ENCODE measurements around the gene CEMP1.

CEMP1 gene

DNA sequence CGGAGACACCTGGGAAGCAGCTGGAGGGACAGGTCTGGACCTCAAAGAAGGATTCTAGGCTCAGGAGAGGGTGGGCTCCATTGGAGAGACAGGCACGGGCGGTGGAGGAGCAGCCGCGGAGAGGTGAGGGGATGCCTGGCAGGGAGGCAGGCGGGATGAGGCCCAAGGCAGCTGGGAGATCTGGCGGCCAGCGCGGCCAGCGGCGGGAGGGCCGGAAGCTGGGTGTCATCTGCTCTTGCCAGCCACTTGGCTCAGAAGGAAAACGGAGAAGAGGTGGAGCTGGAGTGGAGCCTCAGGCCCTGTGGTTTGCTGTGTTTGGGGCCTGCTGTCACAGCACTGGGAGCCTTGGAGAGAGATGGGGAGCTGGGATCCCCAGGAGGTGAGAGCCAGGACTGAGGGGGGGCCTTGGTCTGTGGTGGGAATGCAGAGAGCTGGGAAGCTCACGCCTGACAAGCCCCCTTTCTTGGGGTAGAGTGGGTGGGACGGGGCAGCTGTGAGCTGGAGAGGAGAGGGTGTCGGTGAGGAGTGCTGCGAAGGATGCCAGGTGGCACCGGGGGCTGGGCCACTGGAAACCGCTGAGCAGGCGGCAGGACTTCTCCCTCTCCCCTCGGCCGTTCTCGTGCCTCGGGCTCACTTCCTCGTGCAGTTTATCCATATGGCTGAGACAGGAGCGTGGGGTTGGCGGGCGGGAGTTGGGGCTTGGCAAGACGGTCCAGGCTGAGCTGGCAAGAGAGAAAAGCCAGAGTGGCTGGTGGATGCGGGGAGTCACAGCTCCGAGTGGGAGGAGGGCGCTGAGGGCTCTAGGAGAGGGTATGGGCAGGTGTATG, 48.3 kb downstream of the CEMP1 start:
- H3K4me1 Mint-ChIP-seq, result peaks cover 19% of the 10 kb centered on the region
- ATAC-seq (ENCODE audit: low read depth) (no peak), DNase-seq (ENCODE audit: low spot score in 2 of 2) (no peak)
- no peak overlapping the region for H3K4me3 Mint-ChIP-seq
- H3K27me3 Mint-ChIP-seq, result no peaks in the 10 kb centered on the region
- H3K9me3 Mint-ChIP-seq, result no peaks in the 10 kb centered on the region
- peaks cover 2% of the 10 kb centered on the region for H3K36me3 Mint-ChIP-seq
- H3K27ac Mint-ChIP-seq, result peak overlapping the region; percentile 66

DNA sequence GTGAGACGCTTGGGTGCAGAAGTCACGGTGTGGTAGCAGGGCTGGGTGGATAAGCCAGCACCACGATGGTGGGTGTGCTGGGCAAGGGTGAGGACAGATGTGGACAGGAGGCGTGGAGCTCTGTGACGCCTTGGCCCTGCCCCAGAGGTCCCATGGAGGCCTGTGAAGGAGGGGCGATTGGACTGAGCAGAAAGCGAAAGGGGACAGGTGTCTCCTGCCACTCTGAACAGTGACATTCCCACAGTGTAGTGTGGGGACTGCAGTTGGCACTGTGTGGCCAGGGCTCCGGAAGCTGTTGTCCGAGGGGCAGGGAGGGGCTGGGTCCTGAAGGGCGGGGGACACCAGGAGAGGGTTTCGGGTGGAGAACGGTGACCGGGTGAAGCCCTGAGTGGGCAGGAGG, 49.0 kb downstream of the CEMP1 start:
- Mint-ChIP-seq H3K27ac (peak overlapping the region; percentile 66), H3K36me3 (peaks cover 2% of the 10 kb centered on the region), H3K27me3 (no peaks in the 10 kb centered on the region), H3K4me1 (peaks cover 17% of the 10 kb centered on the region), H3K9me3 (no peaks in the 10 kb centered on the region), H3K4me3 (no peak overlapping the region)
- no peak for DNase-seq (ENCODE audit: low spot score in 2 of 2)
- no peak for ATAC-seq (ENCODE audit: low read depth)

DNA sequence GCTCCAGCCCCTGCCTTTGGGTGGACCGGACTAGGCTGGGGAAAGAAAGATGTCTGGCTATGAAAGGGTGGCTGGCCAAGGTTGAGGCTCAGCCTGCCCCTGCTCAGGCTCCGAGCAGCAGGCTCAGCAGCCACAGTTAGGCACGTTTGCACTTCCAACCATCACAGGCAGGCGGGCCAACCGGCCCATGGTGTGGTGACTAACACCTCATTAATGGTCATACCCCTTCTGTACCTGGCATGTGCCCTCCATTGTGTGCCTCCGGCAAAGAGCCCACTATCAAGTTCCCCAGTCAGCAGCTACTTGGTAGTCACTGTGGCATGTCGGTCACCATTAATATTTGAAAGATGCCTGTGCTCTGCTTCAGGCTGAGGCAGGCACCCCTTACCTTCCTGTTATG, 49.5 kb downstream of the CEMP1 start:
- DNase-seq (ENCODE audit: low spot score in 2 of 2) (no peak), ATAC-seq (ENCODE audit: low read depth) (no peak)
- H3K4me1 Mint-ChIP-seq, result peaks cover 12% of the 10 kb centered on the region
- H3K9me3 Mint-ChIP-seq, result no peaks in the 10 kb centered on the region
- H3K36me3 Mint-ChIP-seq, result peaks cover 2% of the 10 kb centered on the region
- H3K27me3 Mint-ChIP-seq, result no peaks in the 10 kb centered on the region
- no peak overlapping the region for H3K4me3 Mint-ChIP-seq
- no peak overlapping the region for H3K27ac Mint-ChIP-seq

DNA sequence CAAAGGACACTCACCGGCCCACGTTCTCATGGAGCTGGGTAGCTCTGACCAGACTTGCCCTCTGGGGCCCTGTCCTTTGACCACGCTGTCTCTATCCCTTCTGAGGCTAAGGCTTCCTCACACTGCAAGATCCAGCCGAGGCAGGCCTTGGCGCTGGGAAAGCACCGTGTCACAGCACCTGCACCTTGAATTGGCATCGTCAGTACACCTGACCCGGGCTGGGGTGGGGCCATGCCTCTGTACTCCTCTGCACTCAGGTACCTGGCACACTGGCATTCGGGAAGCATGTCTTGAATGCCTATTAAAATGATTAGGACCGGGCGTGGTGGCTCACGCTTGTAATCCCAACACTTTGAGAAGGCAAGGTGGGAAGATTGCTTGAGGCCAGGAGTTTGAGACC, 50.3 kb downstream of the CEMP1 start:
- Mint-ChIP-seq H3K27ac (no peak overlapping the region), H3K4me1 (peaks cover 11% of the 10 kb centered on the region), H3K4me3 (no peak overlapping the region), H3K27me3 (no peaks in the 10 kb centered on the region), H3K36me3 (peaks cover 2% of the 10 kb centered on the region), H3K9me3 (no peaks in the 10 kb centered on the region)
- DNase-seq (ENCODE audit: low spot score in 2 of 2), result no peak
- no peak for ATAC-seq (ENCODE audit: low read depth)
